H1 (cell line): Measurements from ENCODE around the gene ABHD18. TPM values are rescaled to one million over a fixed set of nuclear protein-coding genes. Genes with fewer than 3 reads are reported as not detected.

Experiments
- CTCF ChIA-PET: fragments of 300-600 bp; sonication (Branson Sonifier 250); formaldehyde crosslinking; loops from one replicate; lab custom pipeline; 2021; ENCODE audit not compliant: partially characterized antibody; lab: Charles Lee
- POLR2A ChIA-PET: fragments of 300-600 bp; sonication (Branson Sonifier 250); formaldehyde crosslinking; loops from one replicate; lab custom pipeline; 2021; ENCODE audit warnings: inconsistent platforms; ENCODE audit not compliant: partially characterized antibody; lab: Charles Lee
- DNase-seq, 2 experiments: peaks; one replicate each; pipeline versions ENCODE4 v3.0.0 to v3.0.0-alpha.2; 2010 to 2022; ENCODE audit warnings: low spot score in 2 of 2, low read depth in 1 of 2, mixed read lengths in 1 of 2
- FAIRE-seq: peaks from 2 replicates; lab custom pipeline; 2011; peaks lifted over from hg19 to GRCh38; lab: Jason Lieb, UNC
- H2AFZ ChIP-seq: 2 replicates; pipeline ENCODE4 v1.8.1; 2012; ENCODE audit warnings: low read length, inconsistent platforms
- H2AK5ac ChIP-seq: 2 replicates; pipeline ENCODE4 v1.6.1; 2013; ENCODE audit warnings: low read depth, low read length
- H2BK120ac ChIP-seq: replicated peaks from 2 replicates; pipeline ENCODE3; 2013; ENCODE audit warnings: low read depth, low read length, inconsistent platforms
- H2BK12ac ChIP-seq: 2 replicates; pipeline ENCODE4 v1.6.1; 2013; ENCODE audit warnings: low read depth, low read length
- H2BK15ac ChIP-seq: 2 replicates; pipeline ENCODE4 v1.6.1; 2013; ENCODE audit warnings: low read length
- H2BK20ac ChIP-seq: 2 replicates; pipeline ENCODE4 v1.6.1; 2013; ENCODE audit warnings: low read length
- H2BK5ac ChIP-seq: 2 replicates; pipeline ENCODE4 v1.6.1; 2013; ENCODE audit warnings: low read depth, low read length
- H3K14ac ChIP-seq: 2 replicates; pipeline ENCODE4 v1.6.1; 2013; ENCODE audit warnings: inconsistent platforms; ENCODE audit not compliant: insufficient read length
- H3K18ac ChIP-seq: 2 replicates; pipeline ENCODE4 v1.6.1; 2013; ENCODE audit warnings: low read length; ENCODE audit errors: extremely low read depth
- H3K23ac ChIP-seq: 2 replicates; pipeline ENCODE4 v1.6.1; 2013; ENCODE audit warnings: inconsistent platforms; ENCODE audit not compliant: insufficient read length
- H3K23me2 ChIP-seq: 2 replicates; pipeline ENCODE4 v1.6.1; 2013; ENCODE audit warnings: low read depth, low read length
- H3K27ac ChIP-seq: 2 replicates; pipeline ENCODE4 v1.6.1; 2011; ENCODE audit warnings: low read depth, low read length, inconsistent platforms
- H3K27me3 ChIP-seq, 4 experiments: replicated peaks in 1 of 4; 1 replicate in 1 of 4; 2 replicates in 3 of 4; pipeline versions ENCODE4 v1.6.1 to v1.8.1; 2011 to 2013; ENCODE audit warnings: low read length in 3 of 4, mild to moderate bottlenecking in 3 of 4, inconsistent platforms in 2 of 4, mixed read lengths in 2 of 4, moderate library complexity in 1 of 4; ENCODE audit not compliant: control insufficient read depth in 3 of 4, insufficient read depth in 3 of 4; ENCODE audit errors: extremely low read depth in 1 of 4
- H3K36me3 ChIP-seq, 4 experiments: 2 replicates each; pipeline versions ENCODE4 v1.6.1 to v1.8.1; 2011 to 2013; ENCODE audit warnings: mild to moderate bottlenecking in 4 of 4, low read length in 3 of 4, moderate library complexity in 2 of 4, control low read depth in 1 of 4, inconsistent platforms in 1 of 4; ENCODE audit not compliant: insufficient read depth in 4 of 4, control insufficient read depth in 2 of 4
- H3K4ac ChIP-seq: replicated peaks from 2 replicates; pipeline ENCODE3; 2013; ENCODE audit warnings: low read length, low read depth, mixed read lengths, inconsistent platforms; ENCODE audit not compliant: insufficient read length
- H3K4me1 ChIP-seq, 4 experiments: replicated peaks in 1 of 4; 1 replicate in 1 of 4; 2 replicates in 3 of 4; pipeline versions ENCODE4 v1.6.1 to v1.8.1; 2011 to 2013; ENCODE audit warnings: low read length in 3 of 4, inconsistent platforms in 2 of 4, mixed read lengths in 1 of 4; ENCODE audit not compliant: insufficient read depth in 4 of 4, control insufficient read depth in 3 of 4
- H3K4me2 ChIP-seq, 2 experiments: 2 replicates each; pipeline versions ENCODE4 v1.6.1 to v1.8.1; 2011 to 2013; ENCODE audit warnings: low read depth in 2 of 2, low read length in 2 of 2, control low read depth in 1 of 2, inconsistent platforms in 1 of 2, mild to moderate bottlenecking in 1 of 2; ENCODE audit not compliant: insufficient read depth in 1 of 2
- H3K4me3 ChIP-seq, 4 experiments: fragments of 200-600, 300-600 bp in 1 of 4; sonication (generic), shearing (Covaris generic), sonication (Bioruptor Twin) in 1 of 4; 2 replicates each; pipeline versions ENCODE4 v1.5.1 to v1.8.1; 2011 to 2016; ENCODE audit warnings: low read length in 4 of 4, low read depth in 3 of 4, control low read depth in 2 of 4, inconsistent platforms in 2 of 4, mild to moderate bottlenecking in 2 of 4, mixed read lengths in 1 of 4, moderate library complexity in 1 of 4; ENCODE audit not compliant: insufficient read depth in 2 of 4; ENCODE audit errors: extremely low read depth in 1 of 4
- H3K56ac ChIP-seq: replicated peaks from 2 replicates; pipeline ENCODE3; 2013; ENCODE audit warnings: low read depth, mild to moderate bottlenecking, mixed read lengths, low read length, inconsistent platforms; ENCODE audit not compliant: insufficient read length
- H3K79me1 ChIP-seq: 2 replicates; pipeline ENCODE4 v1.6.1; 2013; ENCODE audit warnings: low read depth, low read length, control low read depth
- H3K79me2 ChIP-seq, 2 experiments: 2 replicates each; pipeline versions ENCODE4 v1.6.1 to v1.8.1; 2012 to 2013; ENCODE audit warnings: low read length in 2 of 2, mild to moderate bottlenecking in 2 of 2, inconsistent platforms in 1 of 2; ENCODE audit not compliant: insufficient read depth in 2 of 2, control insufficient read depth in 1 of 2
- H3K9ac ChIP-seq, 4 experiments: replicated peaks in 1 of 4; 1 replicate in 1 of 4; 2 replicates in 3 of 4; pipeline versions ENCODE4 v1.6.1 to v1.8.1; 2011 to 2013; ENCODE audit warnings: low read depth in 3 of 4, low read length in 3 of 4, control low read depth in 2 of 4, mild to moderate bottlenecking in 2 of 4, moderate library complexity in 2 of 4, inconsistent platforms in 1 of 4; ENCODE audit errors: extremely low read depth in 1 of 4
- H3K9me3 ChIP-seq, 2 experiments: 2 replicates each; pipeline versions ENCODE4 v1.6.1 to v1.8.1; 2012 to 2013; ENCODE audit warnings: mild to moderate bottlenecking in 2 of 2, moderate library complexity in 2 of 2, control low read depth in 1 of 2, inconsistent platforms in 1 of 2, low read depth in 1 of 2, low read length in 1 of 2, mixed read lengths in 1 of 2; ENCODE audit not compliant: insufficient read depth in 2 of 2
- H4K20me1 ChIP-seq, 2 experiments: replicated peaks in 1 of 2; 2 replicates each; pipeline versions ENCODE3 to v1.8.1; 2011 to 2013; ENCODE audit warnings: inconsistent platforms in 2 of 2, low read length in 2 of 2, mild to moderate bottlenecking in 1 of 2; ENCODE audit not compliant: insufficient read depth in 2 of 2, control insufficient read depth in 1 of 2
- H4K5ac ChIP-seq: 2 replicates; pipeline ENCODE4 v1.6.1; 2013; ENCODE audit warnings: low read length, low read depth, mixed read lengths, inconsistent platforms; ENCODE audit not compliant: insufficient read length
- H4K8ac ChIP-seq: 2 replicates; pipeline ENCODE4 v1.8.0; 2013; ENCODE audit warnings: mild to moderate bottlenecking, moderate library complexity, low read length, inconsistent platforms; ENCODE audit not compliant: insufficient read depth; ENCODE audit errors: extremely low read depth
- H4K91ac ChIP-seq: replicated peaks from 2 replicates; pipeline ENCODE3; 2013; ENCODE audit warnings: low read length, mixed read lengths, inconsistent platforms; ENCODE audit not compliant: insufficient read length
- BACH1 ChIP-seq: IDR thresholded peaks from 2 replicates; pipeline ENCODE4 v1.6.1; 2012; ENCODE audit warnings: low read length, improper control_type of control experiment
- CBX5 ChIP-seq: fragments of 300-800, 300-1000 bp; sonication (generic); IDR thresholded peaks from 2 replicates; pipeline ENCODE4 v1.7.1; 2016; ENCODE audit warnings: antibody characterized with exemption, low read length, low read depth
- CEBPB ChIP-seq: IDR thresholded peaks from 2 replicates; pipeline ENCODE4 v1.6.1; 2012; ENCODE audit warnings: low read depth, low read length
- HDAC2 ChIP-seq, 2 experiments: fragments of 300-600 bp in 1 of 2; sonication (generic) in 1 of 2; IDR thresholded peaks; 2 replicates each; pipeline ENCODE4 v1.6.1; 2011 to 2012; ENCODE audit warnings: low read depth in 2 of 2, low read length in 2 of 2, mild to moderate bottlenecking in 2 of 2, moderate library complexity in 2 of 2, borderline replicate concordance in 1 of 2, inconsistent platforms in 1 of 2
- KDM1A ChIP-seq: fragments of 200-600, 300-600 bp; sonication (generic); IDR thresholded peaks from 2 replicates; pipeline ENCODE4 v1.7.1; 2016; ENCODE audit warnings: mild to moderate bottlenecking, low read length, borderline replicate concordance
- KDM5A ChIP-seq: fragments of 200-600 bp; IDR thresholded peaks from 2 replicates; pipeline ENCODE4 v1.7.1; 2012; ENCODE audit warnings: mild to moderate bottlenecking, low read length, inconsistent platforms, mixed read lengths
- MAX ChIP-seq: IDR thresholded peaks from 2 replicates; pipeline ENCODE4 v1.6.1; 2012; ENCODE audit warnings: inconsistent platforms
- NRF1 ChIP-seq: IDR thresholded peaks from 2 replicates; pipeline ENCODE4 v1.6.1; 2011; ENCODE audit warnings: mild to moderate bottlenecking, low read depth, low read length, improper control_type of control experiment
- PHF8 ChIP-seq: fragments of 200-600 bp; sonication (generic); conservative IDR thresholded peaks from 2 replicates; pipeline ENCODE4 v1.7.1; 2012; ENCODE audit warnings: low read depth, mild to moderate bottlenecking, inconsistent platforms, low read length, moderate library complexity
- POLR2A ChIP-seq, 2 experiments: IDR thresholded peaks; 1 replicate in 1 of 2; 2 replicates in 1 of 2; pipeline ENCODE4 v1.6.1; 2011; ENCODE audit warnings: low read depth in 2 of 2, low read length in 2 of 2, mild to moderate bottlenecking in 2 of 2; ENCODE audit errors: control extremely low read depth in 1 of 2
- SIN3A ChIP-seq, 2 experiments: IDR thresholded peaks in 1 of 2; conservative IDR thresholded peaks in 1 of 2; 2 replicates each; pipeline ENCODE4 v1.6.1; 2011 to 2012; ENCODE audit warnings: low read length in 2 of 2, improper control_type of control experiment in 1 of 2, low read depth in 1 of 2, mild to moderate bottlenecking in 1 of 2
- SP1 ChIP-seq: IDR thresholded peaks from 2 replicates; pipeline ENCODE4 v1.6.1; 2011; ENCODE audit warnings: low read depth, low read length
- TAF7 ChIP-seq: optimal IDR thresholded peaks from 2 replicates; pipeline ENCODE3; 2011; ENCODE audit warnings: low read depth, mild to moderate bottlenecking, inconsistent platforms, low read length, moderate library complexity, borderline replicate concordance
- TEAD4 ChIP-seq: IDR thresholded peaks from 2 replicates; pipeline ENCODE4 v1.6.1; 2012; ENCODE audit warnings: low read depth, low read length, inconsistent platforms, mixed read lengths
- ZNF274 ChIP-seq: IDR thresholded peaks from 2 replicates; pipeline ENCODE4 v1.7.0; 2012; ENCODE audit warnings: low read length, borderline replicate concordance; ENCODE audit errors: extremely low read depth
- WGBS, 2 experiments: shearing (Covaris generic) in 1 of 2; methylation state at CpG; one replicate each; pipeline versions ENCODE4 v1.1.6 to v1.1.7; 2013 to 2015; ENCODE audit warnings: low lambda C conversion rate in 2 of 2, mixed read lengths in 2 of 2, inconsistent platforms in 1 of 2, low coverage in 1 of 2, missing lambda C conversion rate in 1 of 2; ENCODE audit not compliant: insufficient replicate concordance in 2 of 2, insufficient coverage in 1 of 2, insufficient read length in 1 of 2; ENCODE audit errors: extremely low coverage in 1 of 2, missing lambda C conversion rate in 1 of 2; 5-methylcytosine and 5-hydroxymethylcytosine counted together
- polyA plus RNA-seq, 7 experiments: library from polyadenylated mRNA; depleted of rRNA in 3 of 7; stranded (reverse) in 5 of 7; unstranded in 2 of 7; fragments of >200 nt in 5 of 7; fragments of 200-250 nt in 2 of 7; gene quantifications; 1 replicate in 5 of 7; 2 replicates in 1 of 7; 4 replicates in 1 of 7; pipeline versions ENCODE4 v1.2.1 to v1.2.3, GENCODE V29; 2011 to 2013; ENCODE audit warnings: missing spikeins in 2 of 7, mixed read lengths in 2 of 7
- total RNA-seq: library from RNA; stranded (reverse); fragmentation: NEBNext Ultra II Directional; extraction: Animal tissue kit (Norgen Biotek cat#: 25700); gene quantifications from 2 replicates; pipeline ENCODE4 v1.2.1, GENCODE V29; 2021

Gene ABHD18
- total and polyA plus RNA-seq, 2 of the 8 experiments (the other 6 are each of a cell fraction or from before 2014, with no cell fraction given): 2.7 to 17.0 TPM

GRCh38 chr4:128029907-128030306 is 64.7 kb downstream of the ABHD18 start:
- no peaks in the 10 kb centered on the region for H3K79me1 ChIP-seq
- H3K56ac ChIP-seq: no peak overlapping the region
- no peak overlapping the region for H4K8ac ChIP-seq
- ChIA-PET CTCF (interaction anchor here (1.7 kb wide), 1 partner anchor 21 kb away, joined by 6 read pairs; no protein-coding TSS in a partner anchor), POLR2A (no interaction called here)
- no peak overlapping the region for H3K4me3 ChIP-seq
- no peaks in the 10 kb centered on the region for H3K79me2 ChIP-seq
- no peak overlapping the region for H3K23ac ChIP-seq
- no peak for FAIRE-seq
- peaks cover 0 to 13% (median 4%) of the 10 kb centered on the region in 4 experiments; a peak in 3 of 8 replicates for H3K36me3 ChIP-seq
- H2BK5ac ChIP-seq: no peak overlapping the region
- no peak overlapping the region for H2BK15ac ChIP-seq
- 93% methylated on average over 4 of the region's 4 CpGs; no CpG with 5 or more reads in 1 of the 2 experiments for WGBS, 2 experiments
- H2BK20ac ChIP-seq: no peak overlapping the region
- no peaks in the 10 kb centered on the region for H3K27me3 ChIP-seq
- H3K27ac ChIP-seq: no peak overlapping the region
- no peak overlapping the region for H2BK12ac ChIP-seq
- no peak overlapping the region for H2AK5ac ChIP-seq
- no peaks in the 10 kb centered on the region for H3K23me2 ChIP-seq
- H4K91ac ChIP-seq: no peak overlapping the region
- no peaks in the 10 kb centered on the region for H3K4me1 ChIP-seq
- no peak overlapping the region for H3K14ac ChIP-seq
- H2BK120ac ChIP-seq: no peak overlapping the region
- H2AFZ ChIP-seq: no peak overlapping the region
- no peaks in the 10 kb centered on the region for H3K9me3 ChIP-seq
- H4K20me1 ChIP-seq: no peaks in the 10 kb centered on the region
- H3K4me2 ChIP-seq: no peak overlapping the region
- H3K4ac ChIP-seq: no peak overlapping the region
- no peak overlapping the region for H3K18ac ChIP-seq
- H3K9ac ChIP-seq: no peak overlapping the region
- no peak for DNase-seq
- H4K5ac ChIP-seq: no peak overlapping the region
- TF ChIP-seq SP1: no peak
- TF ChIP-seq SIN3A (conservative IDR thresholded peaks at IDR 0.05 in 1 of 2, IDR thresholded peaks at IDR 0.05 in 1 of 2; ENCODE audit: low read depth in 1 of 2, low read length in 2 of 2): no peak
- TF ChIP-seq BACH1: no peak
- TF ChIP-seq CEBPB: no peak
- TF ChIP-seq ZNF274: no peak
- TF ChIP-seq TEAD4: no peak
- TF ChIP-seq HDAC2 (IDR thresholded peaks at IDR 0.05; ENCODE audit: borderline replicate concordance in 1 of 2, low read depth in 2 of 2, low read length in 2 of 2): no peak
- no peak for TF ChIP-seq CBX5
- TF ChIP-seq MAX: no peak
- no peak for TF ChIP-seq PHF8
- no peak for TF ChIP-seq KDM1A
- TF ChIP-seq TAF7: no peak
- TF ChIP-seq POLR2A (IDR thresholded peaks at IDR 0.05; ENCODE audit: control extremely low read depth in 1 of 2, low read depth in 2 of 2, low read length in 2 of 2): no peak
- no peak for TF ChIP-seq KDM5A
- no peak for TF ChIP-seq NRF1
